Activated CD8-positive, alpha-beta memory T cell treated with anti-CD3 and anti-CD28 coated beads, Interleukin-2, amount 50 U/mL, for 1 hour (primary cell): ENCODE results near the gene ALDH18A1.
"Not testable (repeated sequence)": the region's sequence is repeated elsewhere in the genome, so short reads cannot be mapped to it uniquely, and the experiment has no call there.

Experiments
- DNase-seq: peaks from one replicate; pipeline ENCODE4 v3.0.0-alpha.2; 2020; ENCODE audit errors: extremely low read depth

The ALDH18A1 gene

DNA sequence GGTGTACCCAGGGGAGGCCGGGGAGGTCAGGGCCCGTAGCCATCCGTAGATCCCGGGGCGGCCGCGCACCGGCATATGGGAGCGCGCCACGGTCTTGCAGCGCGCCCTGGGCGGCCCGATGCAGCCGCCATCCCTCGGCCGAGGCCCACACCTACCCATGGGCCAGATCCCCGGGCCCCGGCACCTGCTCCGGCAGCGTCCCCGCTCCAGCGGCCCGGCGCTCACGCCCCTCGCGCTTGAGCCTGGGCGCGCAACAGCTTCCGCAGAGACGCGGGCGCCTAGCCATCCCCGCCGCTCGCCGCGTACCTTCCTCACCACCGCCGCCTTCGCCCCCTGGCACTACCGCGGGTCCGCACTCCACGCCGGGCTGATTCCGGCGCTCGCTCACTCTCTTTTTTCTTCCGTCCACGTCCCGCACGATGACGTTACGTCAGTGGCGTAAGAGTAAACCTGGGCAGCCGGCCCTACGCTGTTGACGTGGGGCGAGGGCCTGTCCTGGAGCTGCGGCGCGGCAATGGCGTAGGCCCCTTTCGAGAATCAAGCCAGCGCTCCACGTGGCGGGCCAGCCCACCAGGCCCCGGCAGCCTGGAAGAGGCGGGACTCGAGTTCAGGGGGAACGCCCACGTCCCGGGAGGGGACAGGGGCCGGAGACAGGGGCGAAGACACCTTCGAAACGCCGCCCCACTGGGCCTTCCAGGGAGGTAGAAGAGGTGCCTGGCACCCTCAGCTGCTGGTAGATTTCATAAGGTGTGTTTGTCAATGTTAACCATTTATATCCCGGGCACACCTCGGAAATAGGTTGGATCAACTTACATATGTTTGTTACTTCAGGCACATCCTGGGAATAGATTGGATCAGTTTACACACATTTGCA, at the start of gene ALDH18A1:
Gene ALDH18A1 (minus strand): TSS at position 421 of the 874 bp plus-strand sequence. CDS start 3,334 bp downstream, outside the sequence.
- DNase-seq: peak; percentile 78

DNA sequence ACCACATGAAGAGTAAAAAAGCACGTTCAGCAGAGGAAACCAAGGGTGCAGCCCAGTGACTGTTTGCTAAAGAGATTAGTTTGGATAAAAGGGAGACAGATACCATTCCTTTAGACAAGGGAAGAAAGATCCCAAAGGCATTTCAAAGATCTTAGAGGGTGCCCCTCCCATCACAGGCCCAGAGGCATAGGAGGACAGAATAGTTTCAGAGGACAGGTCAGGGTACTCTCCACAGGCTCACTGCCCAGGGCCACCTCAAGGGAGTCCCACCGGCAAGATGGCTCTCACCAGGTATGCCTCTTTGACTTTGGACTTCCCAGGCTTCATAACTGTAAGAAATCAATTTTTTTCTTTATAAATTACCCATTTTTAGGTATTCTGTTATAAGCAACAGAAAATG, 41.9 kb upstream of the ALDH18A1 start:
- DNase-seq: no peak

DNA sequence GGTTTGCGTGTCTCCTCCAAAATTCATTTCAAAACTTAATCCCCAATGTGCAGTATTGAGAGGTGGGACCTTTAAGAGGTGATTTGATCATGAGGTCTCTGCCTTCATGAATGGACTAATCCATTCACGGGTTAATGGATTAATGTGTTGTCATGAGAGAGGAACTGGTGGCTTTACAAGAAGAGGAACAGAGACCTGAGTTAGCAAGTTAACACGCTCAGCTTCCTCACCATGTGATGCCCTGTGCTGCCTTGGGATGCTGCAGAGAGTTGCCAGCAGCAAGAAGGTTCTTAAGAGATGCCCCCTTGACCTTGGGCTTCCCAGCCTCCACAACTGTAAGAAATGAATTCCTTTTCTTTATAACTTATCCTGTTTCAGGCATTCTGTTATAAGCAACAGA, 40.9 kb upstream of the ALDH18A1 start:
- no peak for DNase-seq

DNA sequence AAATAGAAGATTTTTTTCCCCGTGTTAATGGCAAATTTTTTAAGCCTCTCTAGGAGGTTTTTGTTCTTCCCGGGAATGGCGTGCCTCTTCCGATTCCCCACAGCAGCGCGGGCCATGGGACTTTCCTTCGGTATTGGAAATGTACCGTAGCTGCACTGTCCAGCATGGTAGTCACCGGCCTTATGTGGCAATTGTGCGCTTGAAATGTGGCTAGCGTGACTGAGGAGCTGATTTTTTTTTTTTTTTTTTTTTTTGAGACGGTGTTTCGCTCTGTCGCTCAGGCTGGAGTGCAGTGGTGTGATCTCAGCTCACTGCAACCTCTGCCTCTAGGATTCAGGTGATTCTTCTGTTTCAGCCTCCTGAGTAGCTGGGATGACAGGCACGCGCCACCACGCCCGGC, 38.2 kb upstream of the ALDH18A1 start:
- no peak for DNase-seq

DNA sequence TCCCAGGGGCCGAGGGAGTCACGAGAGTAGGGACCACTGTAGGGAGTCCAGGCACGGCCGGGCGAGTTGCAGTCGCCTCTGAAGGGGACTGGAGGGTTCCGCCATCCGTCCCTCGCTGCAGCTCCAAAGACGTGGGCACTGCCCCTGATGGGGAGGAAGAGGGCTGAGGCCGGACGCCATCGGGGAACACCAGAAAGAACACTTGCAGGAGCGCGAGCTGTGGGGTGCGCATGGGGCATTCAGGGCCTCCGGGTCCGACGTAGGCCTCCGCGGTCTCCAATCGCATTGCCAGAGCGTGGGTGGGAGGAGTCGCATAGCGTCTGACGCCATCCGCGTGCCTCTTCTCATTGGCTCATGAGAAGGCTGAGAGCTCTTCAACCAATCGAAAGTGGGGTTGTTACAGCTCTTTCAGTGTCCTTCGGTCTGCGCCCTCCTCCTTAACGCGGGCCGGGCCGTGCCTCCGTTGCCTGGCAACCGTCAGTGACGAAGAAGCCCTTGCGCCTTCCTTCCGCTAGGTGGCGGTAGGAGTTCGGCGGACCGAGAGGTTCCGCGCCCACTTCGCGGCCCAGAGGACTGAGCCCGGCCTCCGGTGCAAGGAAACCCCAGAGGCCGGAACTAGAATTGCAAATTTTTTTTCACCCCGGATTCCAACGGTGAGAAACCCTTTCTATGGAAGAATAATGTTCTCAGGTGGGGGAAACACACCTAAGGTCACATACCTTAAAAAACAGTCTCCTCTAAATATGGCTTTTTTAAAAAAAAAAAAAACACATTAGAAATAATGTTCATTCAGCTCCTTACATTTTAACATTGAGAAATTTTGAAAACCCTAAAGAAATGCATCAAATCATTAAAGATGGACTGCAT, 37.4 kb upstream of the ALDH18A1 start, which contains the start of gene TCTN3:
Gene TCTN3 (minus strand): TSS at position 260 of the 867 bp plus-strand sequence. CDS start 28 bp downstream, at position 232.
- peak; percentile 93 for DNase-seq

DNA sequence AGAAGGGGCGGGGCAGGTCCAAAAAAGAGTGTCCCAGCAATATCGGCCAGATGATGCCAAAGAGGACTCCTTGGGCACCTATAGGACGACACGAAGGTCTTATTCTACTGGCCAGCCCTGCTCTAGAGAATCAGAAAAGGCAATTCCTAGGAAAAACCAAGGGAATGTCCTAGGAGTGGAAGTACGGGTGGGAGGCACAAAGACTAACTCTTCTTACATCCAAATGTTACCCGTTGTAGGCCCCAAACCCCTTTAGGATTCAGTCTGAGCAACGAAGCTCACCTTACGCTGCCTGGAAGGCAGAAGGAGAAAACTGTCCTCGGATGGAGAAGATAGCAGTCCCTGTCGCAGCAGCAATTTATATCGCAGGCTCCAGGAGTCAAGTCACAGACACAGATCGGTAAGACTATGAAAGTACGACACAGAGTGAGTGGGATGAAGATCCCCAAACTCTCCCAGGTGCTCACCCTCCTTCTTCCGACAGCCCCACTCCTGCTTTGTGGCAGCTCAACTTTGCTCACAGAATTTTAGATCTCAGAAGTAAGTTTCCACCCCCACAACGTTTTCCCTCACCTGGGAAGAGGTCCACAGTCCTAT, 36.7 kb upstream of the ALDH18A1 start:
- DNase-seq: no peak

DNA sequence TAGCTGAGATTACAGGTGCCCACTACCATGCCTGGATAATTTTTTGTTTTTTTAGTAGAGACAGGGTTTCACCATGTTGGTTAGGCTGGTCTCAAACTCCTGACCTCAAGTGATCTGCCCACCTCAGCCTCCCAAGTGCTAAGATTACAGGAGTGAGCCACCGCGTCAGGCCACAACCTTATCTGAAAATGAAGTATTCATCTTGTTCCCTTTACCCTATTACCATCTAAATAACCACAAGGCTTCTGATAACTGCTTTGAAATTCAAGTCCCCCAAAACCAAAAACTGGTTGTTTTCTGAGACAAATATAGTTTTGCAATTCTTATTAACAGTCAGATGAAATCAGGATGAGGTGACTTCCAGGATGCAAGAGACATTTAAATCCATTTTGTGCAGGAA, 34.8 kb upstream of the ALDH18A1 start:
- no peak for DNase-seq

DNA sequence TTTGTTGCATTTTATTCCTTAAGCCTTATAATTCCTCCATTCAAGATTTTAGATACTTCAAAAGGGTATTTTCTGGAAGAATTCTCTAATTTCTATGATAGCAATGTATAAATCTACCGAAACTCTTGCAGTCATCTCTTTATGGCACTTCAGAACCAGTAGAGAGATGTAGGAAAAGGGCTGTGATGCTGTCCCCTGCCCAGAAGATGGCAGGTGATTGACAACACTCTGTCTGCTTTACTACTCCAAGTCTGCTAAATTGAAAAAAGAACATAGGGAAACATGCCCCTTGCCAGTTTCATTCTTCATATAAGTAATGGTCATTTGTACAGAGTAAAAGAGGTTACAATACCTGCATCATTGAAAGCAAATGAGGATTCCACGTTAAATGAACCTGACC, 32.1 kb upstream of the ALDH18A1 start:
- no peak for DNase-seq

DNA sequence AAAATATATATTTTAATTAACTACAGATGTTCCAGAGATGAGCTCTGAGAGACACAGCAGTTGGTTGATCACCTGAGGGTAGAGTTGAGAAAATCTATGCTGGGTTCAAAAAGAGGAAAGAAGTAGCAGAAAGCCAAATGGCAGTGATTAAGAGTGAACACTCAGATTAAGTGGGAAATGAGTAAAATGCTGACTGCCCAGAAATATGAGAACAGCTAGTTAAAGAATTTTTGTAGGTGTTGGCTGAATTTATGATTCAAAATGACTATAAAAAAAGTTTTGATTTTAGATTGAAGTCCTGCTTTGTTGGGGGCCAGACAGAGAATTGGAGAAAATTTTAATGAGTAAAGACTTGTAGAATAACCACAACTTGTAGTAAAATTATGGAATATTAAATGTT, 27.5 kb upstream of the ALDH18A1 start:
- DNase-seq: no peak

DNA sequence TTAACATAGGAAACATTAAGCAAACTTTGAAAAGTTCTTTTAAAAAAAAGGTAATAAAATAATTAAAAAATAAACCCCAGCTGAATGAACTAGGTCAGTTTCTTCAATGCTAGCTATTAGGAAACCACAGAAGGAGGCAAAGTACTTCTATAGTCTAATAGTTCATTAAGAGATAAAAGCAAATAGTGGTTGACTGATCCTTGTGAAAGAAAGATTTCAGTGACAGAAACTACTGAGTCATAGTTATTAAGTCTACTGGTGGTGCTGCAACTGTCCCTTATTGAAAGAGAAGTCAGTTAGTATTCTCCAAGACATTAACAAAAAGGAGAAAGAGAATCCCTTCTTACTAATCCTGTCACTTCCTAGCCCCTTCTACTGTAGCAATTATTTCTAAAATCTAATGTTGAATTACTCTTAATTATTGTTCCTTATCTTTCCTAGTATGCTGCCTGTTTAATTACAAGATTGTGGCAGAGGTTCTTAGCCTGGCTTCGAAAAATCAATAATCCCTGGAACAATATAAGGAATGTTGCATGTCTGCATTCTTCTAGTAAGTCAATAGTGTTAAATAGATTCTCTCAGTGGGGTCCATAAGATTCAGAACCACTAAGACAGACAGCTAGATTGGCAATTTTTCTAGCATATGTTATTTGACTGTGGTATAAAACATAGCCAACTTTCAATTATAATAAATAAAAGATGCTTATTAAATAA, 19.0 kb upstream of the ALDH18A1 start:
- no peak for DNase-seq

DNA sequence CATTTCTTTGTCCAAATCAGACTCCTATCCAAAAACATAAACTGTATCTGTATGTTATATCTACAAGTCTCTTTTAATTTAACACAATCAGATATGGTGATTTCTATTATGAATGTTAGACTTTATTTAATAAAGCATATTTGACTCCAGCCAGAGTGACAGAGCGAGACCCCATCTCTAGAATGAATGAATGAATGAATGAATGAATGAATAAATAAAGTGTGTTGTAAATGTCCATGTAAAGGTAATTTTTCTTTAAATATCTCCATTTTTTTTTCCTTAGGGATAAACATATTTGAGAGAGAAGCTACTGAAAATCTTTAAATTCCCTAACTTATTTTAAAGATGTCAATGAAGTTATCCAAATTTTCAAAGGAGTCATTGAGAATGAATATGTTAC, 18.1 kb upstream of the ALDH18A1 start:
- DNase-seq: no peak

DNA sequence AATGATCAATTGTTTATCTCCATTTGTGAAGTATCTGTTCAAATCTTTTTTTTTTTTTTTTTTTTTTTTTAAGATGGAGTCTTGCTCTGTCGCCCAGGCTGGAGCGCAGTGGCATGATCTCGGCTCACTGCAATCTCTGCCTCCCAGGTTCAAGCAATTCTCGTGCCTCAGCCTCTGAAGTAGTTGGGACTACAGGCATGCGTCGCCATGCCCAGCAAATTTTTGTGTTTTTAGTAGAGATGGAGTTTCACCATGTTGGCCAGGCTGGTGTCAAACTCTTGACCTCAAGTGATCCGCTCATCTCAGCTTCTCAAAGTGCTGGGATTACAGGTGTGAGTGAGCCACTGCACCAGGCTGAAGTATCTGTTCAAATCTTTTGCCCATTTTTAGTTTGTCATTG, 16.1 kb upstream of the ALDH18A1 start:
- DNase-seq: not testable (repeated sequence)

DNA sequence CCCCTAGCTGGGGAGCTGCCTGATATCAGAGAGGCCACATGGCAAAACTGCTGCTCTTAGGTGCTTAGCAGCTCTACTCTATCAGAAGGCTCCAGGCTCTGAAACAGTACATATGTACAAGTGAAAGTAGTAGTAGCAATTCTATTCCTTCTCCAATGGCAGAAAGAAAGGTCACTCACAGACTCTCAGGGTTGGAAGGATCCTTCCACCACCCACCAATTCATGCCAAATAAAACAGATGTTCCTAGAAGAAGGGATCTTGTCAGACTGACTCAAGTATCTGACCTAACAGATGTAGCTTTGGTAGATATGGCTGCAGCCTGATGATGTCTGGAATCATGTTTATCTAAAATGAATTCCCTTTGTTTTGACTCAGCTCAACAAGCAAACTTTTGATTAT, 8.0 kb upstream of the ALDH18A1 start:
- no peak for DNase-seq

DNA sequence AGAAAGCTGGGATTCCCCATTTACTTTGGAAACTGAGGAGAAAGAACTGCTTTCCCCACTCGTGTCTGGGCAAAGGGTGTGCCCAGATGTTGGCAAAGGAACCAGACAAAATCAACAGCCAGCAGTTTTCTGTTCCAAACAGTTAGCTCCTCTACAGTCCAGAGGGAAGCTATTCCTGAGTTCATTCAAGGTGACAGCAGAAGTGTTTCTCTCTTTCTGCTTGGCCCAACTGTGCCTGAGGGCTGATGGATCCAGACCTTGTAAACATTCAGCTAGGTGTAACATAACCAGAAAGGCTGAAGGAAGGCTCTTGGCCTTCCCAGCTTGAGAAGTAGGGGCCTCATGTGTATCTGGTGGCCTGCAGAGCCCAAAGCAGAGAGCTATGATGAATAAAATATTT, 7.0 kb upstream of the ALDH18A1 start:
- DNase-seq: no peak

DNA sequence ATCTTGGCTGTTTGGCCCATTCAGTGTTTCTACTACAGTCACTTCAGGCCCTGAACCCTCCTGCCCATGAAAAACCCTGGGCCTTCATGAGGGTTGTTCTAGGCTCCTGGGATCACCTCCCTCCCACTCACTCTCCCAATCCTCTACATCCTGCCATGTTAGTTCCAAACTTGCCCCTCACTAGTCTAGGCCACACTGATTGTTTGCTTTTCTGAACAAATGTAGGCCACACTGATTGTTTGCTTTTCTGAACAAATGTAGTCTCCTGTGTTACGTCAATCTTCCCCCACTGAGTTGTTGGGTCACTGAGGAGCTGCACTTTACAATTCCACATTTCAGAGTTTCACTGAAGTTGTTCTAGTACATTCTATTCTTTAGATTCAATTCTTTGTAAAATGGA, 5.3 kb upstream of the ALDH18A1 start:
- no peak for DNase-seq

DNA sequence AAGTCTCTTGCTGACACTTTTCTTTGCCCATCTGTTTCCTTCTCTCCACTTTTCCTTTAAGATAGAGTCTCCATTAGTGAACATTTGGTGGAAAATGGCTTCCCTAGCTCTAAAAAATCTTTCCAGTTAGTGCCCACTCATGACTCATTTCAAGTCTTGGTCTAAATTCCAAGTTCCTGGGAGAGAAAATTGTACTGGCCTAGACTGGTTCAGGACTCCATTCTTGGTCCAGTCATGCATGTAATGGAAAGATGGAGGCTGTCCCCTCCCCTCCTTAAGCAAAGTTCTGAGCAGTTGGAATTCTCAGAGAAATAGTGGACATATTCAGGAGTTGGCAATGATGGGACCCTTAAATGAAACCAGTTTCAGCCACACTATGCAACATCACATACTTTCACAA, 3.8 kb upstream of the ALDH18A1 start:
- no peak for DNase-seq

DNA sequence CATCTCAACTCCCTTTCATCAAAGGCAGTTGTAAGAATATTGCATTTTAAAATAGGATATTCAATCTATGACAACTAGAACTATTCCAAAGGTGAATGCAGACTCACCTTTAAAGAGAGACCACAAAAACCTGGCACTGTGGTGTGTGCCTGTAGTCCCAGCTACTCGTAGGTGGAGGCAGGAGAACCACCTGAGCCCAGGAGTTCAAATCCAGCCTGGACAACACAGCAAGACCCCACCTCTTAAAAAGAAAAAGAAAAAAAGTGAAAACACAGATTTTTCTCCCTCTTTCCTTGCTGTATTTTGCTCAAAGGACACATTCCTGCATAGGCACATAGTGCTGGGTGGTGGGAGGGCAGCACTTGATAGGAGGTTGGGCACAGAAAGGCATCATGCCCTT, 739 bp upstream of the ALDH18A1 start:
- no peak for DNase-seq

DNA sequence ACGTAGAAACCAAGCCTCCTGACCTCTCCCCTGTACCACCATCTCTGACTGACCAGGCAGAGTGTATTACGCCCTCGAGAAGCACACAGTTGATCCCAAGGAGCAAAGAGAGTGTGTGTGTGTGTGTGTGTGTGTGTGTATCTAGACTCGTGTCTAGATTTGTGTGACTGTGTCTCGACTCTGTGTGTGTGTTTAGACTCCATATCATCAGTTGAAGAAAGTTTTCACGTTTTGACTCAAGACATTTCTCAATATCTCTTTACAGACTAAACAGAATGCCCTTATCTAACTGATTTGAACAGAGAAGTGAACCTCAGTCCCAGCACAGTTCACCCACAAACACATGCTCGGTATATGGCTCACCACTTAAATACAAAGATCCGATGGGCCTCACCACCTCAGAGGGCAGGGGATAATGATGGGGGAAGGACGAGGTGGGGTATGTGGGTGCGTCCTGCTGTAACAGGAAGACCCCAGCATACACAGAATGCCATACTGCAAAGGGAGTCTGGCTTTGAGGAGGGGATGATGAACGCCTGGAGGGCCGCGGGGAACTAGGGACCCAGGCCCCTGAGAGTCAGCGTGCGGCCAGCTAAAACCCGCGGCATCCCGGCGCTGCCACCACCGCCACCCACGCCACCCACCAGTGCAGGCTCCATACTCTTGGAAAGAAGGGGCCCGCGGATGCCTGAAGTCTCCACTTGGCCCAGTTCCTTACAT, 780 bp downstream of the ALDH18A1 start:
- peak; percentile 0 for DNase-seq

DNA sequence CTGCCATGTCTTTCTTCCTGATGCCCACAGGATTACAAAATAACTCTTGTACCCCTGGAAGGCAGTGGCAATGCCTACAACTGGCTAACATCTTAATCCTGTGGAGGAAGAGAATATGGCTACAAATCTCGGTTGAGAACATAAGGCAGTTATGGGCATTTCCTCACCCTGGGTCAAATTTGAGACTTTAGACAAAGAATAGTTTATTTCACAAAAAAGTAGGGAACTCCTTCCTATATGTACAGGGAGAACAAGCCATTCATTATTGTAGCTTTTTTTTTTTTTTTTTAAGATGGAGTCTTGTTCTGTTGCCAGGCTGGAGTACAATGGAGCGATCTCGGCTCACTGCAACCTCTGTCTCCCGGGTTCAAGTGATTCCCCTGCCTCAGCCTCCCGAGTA, 2.6 kb downstream of the ALDH18A1 start:
- no peak for DNase-seq

DNA sequence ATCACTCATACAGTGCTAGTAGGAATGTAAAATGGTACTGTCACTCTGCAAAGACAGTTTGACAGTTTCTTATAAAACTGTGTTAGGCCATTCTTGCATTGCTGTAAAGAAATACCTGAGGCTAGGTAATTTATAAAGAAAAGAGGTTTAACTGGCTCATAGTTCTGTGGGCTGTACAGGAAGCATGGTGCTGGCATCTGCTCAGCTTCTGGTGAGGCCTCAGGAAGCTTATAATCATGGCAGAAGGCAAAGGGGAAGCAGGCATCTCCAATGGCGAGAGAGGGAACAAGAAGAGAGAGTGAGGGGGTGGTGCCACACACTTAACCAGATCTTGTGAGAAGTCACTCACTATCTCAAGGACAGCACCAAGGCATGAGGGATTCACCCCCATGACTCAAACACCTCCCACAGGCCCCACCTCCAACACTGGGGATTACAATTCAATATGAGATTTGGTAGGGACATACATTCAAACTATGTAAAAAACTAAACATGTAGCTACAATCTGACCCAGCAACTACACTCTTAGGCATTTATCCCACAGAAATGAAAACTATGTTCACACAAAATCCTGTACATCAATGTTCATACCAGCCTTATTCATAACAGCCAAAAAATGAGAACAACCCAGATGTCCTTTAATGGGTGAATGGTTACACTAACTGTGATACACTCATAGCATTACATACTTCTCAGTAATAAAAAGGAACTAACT, 5.0 kb downstream of the ALDH18A1 start:
- DNase-seq: no peak
